GM15510 (cell line): ENCODE results near the gene DENND1B.

ENCODE experiments used
- POLR2A ChIP-seq: IDR thresholded peaks from 3 replicates; pipeline ENCODE4 v1.6.1; 2011; ENCODE audit warnings: borderline replicate concordance; ENCODE audit not compliant: insufficient read length; ENCODE audit errors: extremely low read depth

DENND1B gene

GRCh38 chr1:197633447-197634078 lies 141.7 kb downstream of the DENND1B start:
- no peak for TF ChIP-seq POLR2A

- no peak for TF ChIP-seq POLR2A
Observed at GRCh38 chr1:197632651-197633050, 142.6 kb downstream of the DENND1B start.

- no peak for TF ChIP-seq POLR2A
Observed at GRCh38 chr1:197632005-197632404, 143.3 kb downstream of the DENND1B start.

- TF ChIP-seq POLR2A = no peak
Observed at GRCh38 chr1:197622371-197622770, 152.9 kb downstream of the DENND1B start.

- TF ChIP-seq POLR2A = no peak
Observed at GRCh38 chr1:197621761-197622160, 153.5 kb downstream of the DENND1B start.

GRCh38 chr1:197620714-197621163 lies 154.5 kb downstream of the DENND1B start:
- no peak for TF ChIP-seq POLR2A

GRCh38 chr1:197619008-197619640 lies 156.2 kb downstream of the DENND1B start:
- no peak for TF ChIP-seq POLR2A

- no peak for TF ChIP-seq POLR2A
Observed at GRCh38 chr1:197618061-197618460, 157.2 kb downstream of the DENND1B start.

GRCh38 chr1:197615693-197616011 lies 159.6 kb downstream of the DENND1B start:
- TF ChIP-seq POLR2A = no peak

GRCh38 chr1:197614916-197615692 lies 160.2 kb downstream of the DENND1B start:
- TF ChIP-seq POLR2A = no peak

GRCh38 chr1:197606168-197606845 lies 169.0 kb downstream of the DENND1B start:
- no peak for TF ChIP-seq POLR2A

GRCh38 chr1:197604302-197604701 lies 171.0 kb downstream of the DENND1B start:
- TF ChIP-seq POLR2A = no peak

GRCh38 chr1:197600751-197601150 lies 174.5 kb downstream of the DENND1B start:
- no peak for TF ChIP-seq POLR2A

GRCh38 chr1:197599789-197600188 lies 175.5 kb downstream of the DENND1B start:
- no peak for TF ChIP-seq POLR2A

GRCh38 chr1:197598935-197599334 lies 176.3 kb downstream of the DENND1B start:
- TF ChIP-seq POLR2A = no peak
